Mesenchymal stem cell (in vitro differentiated cells and primary cell): ENCODE measurements around the gene SKIL.

Source experiments
- DNase-seq: peaks from one replicate; pipeline ENCODE4 v3.0.0-alpha.2; 2013
- H2AFZ ChIP-seq: one replicate; pipeline ENCODE4 v1.6.1; 2013; ENCODE audit warnings: low read depth, mild to moderate bottlenecking, control low read depth, inconsistent platforms, low read length, moderate library complexity
- H2AK5ac ChIP-seq: 2 replicates; pipeline ENCODE4 v1.6.1; 2013; ENCODE audit warnings: low read length, moderate library complexity, mild to moderate bottlenecking, inconsistent platforms; ENCODE audit not compliant: severe bottlenecking
- H2BK120ac ChIP-seq: one replicate; pipeline ENCODE4 v1.6.1; 2013; ENCODE audit warnings: low read depth, mild to moderate bottlenecking, inconsistent platforms, low read length, moderate library complexity
- H2BK12ac ChIP-seq, 2 experiments: one replicate each; pipeline ENCODE4 v1.6.1; 2013; ENCODE audit warnings: inconsistent platforms in 2 of 2, low read length in 2 of 2, mild to moderate bottlenecking in 2 of 2, moderate library complexity in 2 of 2, control low read depth in 1 of 2
- H2BK15ac ChIP-seq: one replicate; pipeline ENCODE4 v1.6.1; 2013; ENCODE audit warnings: mild to moderate bottlenecking, low read depth, inconsistent platforms; ENCODE audit not compliant: poor library complexity, severe bottlenecking
- H2BK5ac ChIP-seq: 2 replicates; pipeline ENCODE4 v1.6.1; 2013; ENCODE audit warnings: low read depth, mild to moderate bottlenecking, low read length, control low read depth, inconsistent platforms; ENCODE audit not compliant: poor library complexity, severe bottlenecking
- H3K14ac ChIP-seq, 2 experiments: one replicate each; pipeline ENCODE4 v1.6.1; 2013; ENCODE audit warnings: inconsistent platforms in 2 of 2, low read length in 2 of 2, control low read depth in 1 of 2, mild to moderate bottlenecking in 1 of 2, moderate library complexity in 1 of 2
- H3K18ac ChIP-seq, 2 experiments: one replicate each; pipeline ENCODE4 v1.6.1; 2013; ENCODE audit warnings: inconsistent platforms in 2 of 2, low read length in 2 of 2, control low read depth in 1 of 2, low read depth in 1 of 2, mild to moderate bottlenecking in 1 of 2
- H3K23ac ChIP-seq, 2 experiments: one replicate each; pipeline ENCODE4 v1.6.1; 2013; ENCODE audit warnings: inconsistent platforms in 2 of 2, low read length in 2 of 2, mild to moderate bottlenecking in 2 of 2, moderate library complexity in 2 of 2, control low read depth in 1 of 2
- H3K27ac ChIP-seq: 2 replicates; pipeline ENCODE4 v1.5.1; 2013; ENCODE audit warnings: mild to moderate bottlenecking, moderate library complexity, low read length, control low read depth, inconsistent platforms; ENCODE audit not compliant: poor library complexity, severe bottlenecking
- H3K27me3 ChIP-seq, 2 experiments: 2 replicates each; pipeline versions ENCODE4 v1.6.1 to v1.7.0; 2013; ENCODE audit warnings: low read length in 2 of 2, mild to moderate bottlenecking in 2 of 2, moderate library complexity in 2 of 2, control low read depth in 1 of 2, inconsistent platforms in 1 of 2; ENCODE audit not compliant: control insufficient read depth in 1 of 2, insufficient read depth in 1 of 2
- H3K36me3 ChIP-seq, 2 experiments: 2 replicates each; pipeline versions ENCODE4 v1.6.1 to v1.7.0; 2013; ENCODE audit warnings: low read length in 2 of 2, control low read depth in 1 of 2, inconsistent platforms in 1 of 2, low read depth in 1 of 2, mild to moderate bottlenecking in 1 of 2; ENCODE audit not compliant: insufficient read depth in 2 of 2, control insufficient read depth in 1 of 2
- H3K4ac ChIP-seq, 2 experiments: one replicate each; pipeline ENCODE4 v1.6.1; 2013; ENCODE audit warnings: inconsistent platforms in 2 of 2, low read length in 2 of 2, mild to moderate bottlenecking in 2 of 2, moderate library complexity in 2 of 2, control low read depth in 1 of 2, low read depth in 1 of 2
- H3K4me1 ChIP-seq: 2 replicates; pipeline ENCODE4 v1.6.1; 2013; ENCODE audit warnings: low read depth, low read length, control low read depth; ENCODE audit not compliant: control insufficient read depth, insufficient read depth
- H3K4me2 ChIP-seq: 2 replicates; pipeline ENCODE4 v1.6.1; 2013; ENCODE audit warnings: low read length, mild to moderate bottlenecking, inconsistent platforms; ENCODE audit not compliant: poor library complexity, severe bottlenecking
- H3K4me3 ChIP-seq, 2 experiments: 2 replicates each; pipeline versions ENCODE4 v1.5.1 to v1.7.0; 2013; ENCODE audit warnings: low read length in 2 of 2, mild to moderate bottlenecking in 2 of 2, control low read depth in 1 of 2, low read depth in 1 of 2; ENCODE audit not compliant: insufficient read depth in 1 of 2
- H3K79me1 ChIP-seq: replicated peaks from 2 replicates; pipeline ENCODE4 v1.6.1; 2013; ENCODE audit warnings: mild to moderate bottlenecking, control low read depth, low read length, inconsistent platforms; ENCODE audit not compliant: poor library complexity, severe bottlenecking
- H3K9ac ChIP-seq: 2 replicates; pipeline ENCODE4 v1.7.0; 2013; ENCODE audit warnings: mild to moderate bottlenecking, low read length, moderate library complexity
- H3K9me3 ChIP-seq: 2 replicates; pipeline ENCODE4 v1.7.0; 2013; ENCODE audit warnings: mild to moderate bottlenecking, low read length; ENCODE audit not compliant: control insufficient read depth
- H4K8ac ChIP-seq: one replicate; pipeline ENCODE4 v1.6.1; 2013; ENCODE audit warnings: inconsistent platforms, mild to moderate bottlenecking, low read length, moderate library complexity
- H4K91ac ChIP-seq: one replicate; pipeline ENCODE4 v1.6.1; 2013; ENCODE audit warnings: mild to moderate bottlenecking, low read length, inconsistent platforms
- WGBS: methylation state at CpG from one replicate; pipeline ENCODE4 v1.1.7; 2013; ENCODE audit warnings: mixed read lengths; 5-methylcytosine and 5-hydroxymethylcytosine counted together

SKIL gene

DNA sequence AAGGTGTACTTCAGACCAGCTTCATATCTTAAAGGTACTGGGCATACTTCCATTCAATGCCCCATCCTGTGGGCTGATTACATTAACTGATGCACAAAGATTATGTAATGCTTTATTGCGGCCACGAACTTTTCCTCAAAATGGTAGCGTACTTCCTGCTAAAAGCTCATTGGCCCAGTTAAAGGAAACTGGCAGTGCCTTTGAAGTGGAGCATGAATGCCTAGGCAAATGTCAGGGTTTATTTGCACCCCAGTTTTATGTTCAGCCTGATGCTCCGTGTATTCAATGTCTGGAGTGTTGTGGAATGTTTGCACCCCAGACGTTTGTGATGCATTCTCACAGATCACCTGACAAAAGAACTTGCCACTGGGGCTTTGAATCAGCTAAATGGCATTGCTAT, 3.4 kb downstream of the SKIL start:
- H3K9me3 ChIP-seq: no peaks in the 10 kb centered on the region
- no peak overlapping the region for H2BK12ac ChIP-seq
- peak overlapping the region; percentile 35 for H3K4me2 ChIP-seq
- no peak overlapping the region for H3K4me3 ChIP-seq
- H4K91ac ChIP-seq: no peak overlapping the region
- no peak overlapping the region for H4K8ac ChIP-seq
- no peak for DNase-seq
- H3K27ac ChIP-seq: no peak overlapping the region
- H2BK15ac ChIP-seq: no peak overlapping the region
- peak overlapping the region; percentile 73 for H2AK5ac ChIP-seq
- peaks cover 11% of the 10 kb centered on the region for H3K4me1 ChIP-seq
- H3K14ac ChIP-seq: no peak overlapping the region
- no peak overlapping the region for H2BK120ac ChIP-seq
- H3K23ac ChIP-seq: no peak overlapping the region
- no peak overlapping the region for H2AFZ ChIP-seq
- no peaks in the 10 kb centered on the region for H3K27me3 ChIP-seq
- H2BK5ac ChIP-seq: no peak overlapping the region
- H3K4ac ChIP-seq: peak overlapping the region in 1 of 2 experiments; percentile 64
- H3K9ac ChIP-seq: no peak overlapping the region
- peaks cover 4% of the 10 kb centered on the region for H3K79me1 ChIP-seq
- 71% methylated on average over 5 of the region's 5 CpGs for WGBS
- H3K36me3 ChIP-seq: peaks cover 7 to 13% of the 10 kb centered on the region in 2 experiments
- no peak overlapping the region for H3K18ac ChIP-seq

DNA sequence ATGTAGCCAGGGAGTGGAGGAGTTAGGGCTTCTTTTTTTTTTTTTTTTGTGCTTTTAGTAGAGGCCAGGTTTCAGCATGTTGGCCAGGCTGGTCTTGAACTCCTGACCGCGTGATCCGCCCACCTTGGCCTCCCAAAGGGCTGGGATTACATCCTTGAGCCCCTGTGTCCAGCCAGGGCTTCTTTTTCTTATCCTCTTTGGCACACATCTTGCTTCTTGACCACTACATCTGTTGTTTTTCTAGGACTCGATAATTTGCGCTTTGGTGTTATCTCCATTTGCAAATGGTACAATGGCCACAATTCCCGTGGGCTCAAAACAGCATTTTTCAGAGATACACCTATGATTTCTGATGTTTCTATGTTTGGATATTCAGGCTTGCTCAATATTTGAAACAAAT, 4.2 kb downstream of the SKIL start:
- Histone ChIP-seq H2BK15ac (no peak overlapping the region), H2BK120ac (no peak overlapping the region), H3K9me3 (no peaks in the 10 kb centered on the region), H3K27me3 (no peaks in the 10 kb centered on the region), H3K23ac (no peak overlapping the region), H3K36me3 (peaks cover 10 to 16% of the 10 kb centered on the region in 2 experiments), H2BK5ac (no peak overlapping the region), H3K9ac (peak overlapping the region; percentile 29), H4K8ac (no peak overlapping the region), H3K4me3 (no peak overlapping the region), H3K14ac (no peak overlapping the region), H3K18ac (no peak overlapping the region), H3K4me1 (peaks cover 14% of the 10 kb centered on the region), H3K27ac (no peak overlapping the region), H3K4me2 (peak overlapping the region; percentile 47), H2AFZ (no peak overlapping the region), H4K91ac (no peak overlapping the region), H3K4ac (no peak overlapping the region), H2AK5ac (no peak overlapping the region), H3K79me1 (peaks cover 4% of the 10 kb centered on the region), H2BK12ac (no peak overlapping the region)
- no peak for DNase-seq
- WGBS: 92% methylated on average over 6 of the region's 6 CpGs

GRCh38 chr3:170363471-170363994, 6.0 kb downstream of the SKIL start:
- Histone ChIP-seq H3K14ac (no peak overlapping the region), H3K4me3 (no peak overlapping the region), H3K18ac (no peak overlapping the region), H2BK12ac (no peak overlapping the region), H3K4me2 (peak overlapping the region; percentile 22), H4K8ac (no peak overlapping the region), H3K27ac (no peak overlapping the region), H2AK5ac (no peak overlapping the region), H2AFZ (no peak overlapping the region), H2BK120ac (no peak overlapping the region), H3K79me1 (peaks cover 4% of the 10 kb centered on the region), H3K36me3 (peaks cover 10 to 21% of the 10 kb centered on the region in 2 experiments), H2BK15ac (no peak overlapping the region), H3K4me1 (peaks cover 15% of the 10 kb centered on the region), H2BK5ac (peak overlapping the region; percentile 44), H3K9me3 (no peaks in the 10 kb centered on the region), H3K23ac (no peak overlapping the region), H4K91ac (no peak overlapping the region), H3K27me3 (no peaks in the 10 kb centered on the region), H3K4ac (no peak overlapping the region), H3K9ac (no peak overlapping the region)
- no peak for DNase-seq
- 97% methylated on average over 11 of the region's 11 CpGs for WGBS

- no peak overlapping the region for H3K4me2 ChIP-seq
These were observed 7.5 kb downstream of the SKIL start for GRCh38 chr3:170364965-170365364.

More at GRCh38 chr3:170364965-170365364, 7.5 kb downstream of the SKIL start:
- H3K27ac ChIP-seq: no peak overlapping the region
- no peak overlapping the region for H4K8ac ChIP-seq
- H3K27me3 ChIP-seq: no peaks in the 10 kb centered on the region
- H3K23ac ChIP-seq: no peak overlapping the region
- no peak overlapping the region for H4K91ac ChIP-seq
- H2AK5ac ChIP-seq: no peak overlapping the region
- H3K36me3 ChIP-seq: peaks cover 10 to 23% of the 10 kb centered on the region in 2 experiments
- peaks cover 15% of the 10 kb centered on the region for H3K4me1 ChIP-seq
- H3K14ac ChIP-seq: no peak overlapping the region
- H3K79me1 ChIP-seq: peaks cover 5% of the 10 kb centered on the region
- no peak overlapping the region for H3K4ac ChIP-seq
- H2BK5ac ChIP-seq: no peak overlapping the region
- no peak overlapping the region for H3K18ac ChIP-seq
- H3K9me3 ChIP-seq: no peaks in the 10 kb centered on the region
- H2BK120ac ChIP-seq: no peak overlapping the region
- H3K4me3 ChIP-seq: no peak overlapping the region
- no peak overlapping the region for H2BK15ac ChIP-seq
- peak overlapping the region; percentile 16 for H3K9ac ChIP-seq
- no peak overlapping the region for H2BK12ac ChIP-seq
- WGBS: 96% methylated on average over 4 of the region's 4 CpGs
- no peak for DNase-seq
- H2AFZ ChIP-seq: no peak overlapping the region
